GM23338 (cell line): ENCODE data around the gene FAM131A.

Experiments
- CREB1 ChIP-seq: fragments of 250-450 bp; sonication (Bioruptor Pico); IDR thresholded peaks from 2 replicates; pipeline ENCODE4 v1.5.0; 2020; ENCODE audit warnings: low read depth, mild to moderate bottlenecking, moderate library complexity
- CTCF ChIP-seq, 2 experiments: fragments of 200-600 bp in 1 of 2; sonication (generic) in 1 of 2; conservative IDR thresholded peaks; 2 replicates each; pipeline versions ENCODE4 v1.5.1 to v1.6.1; 2016 to 2017; ENCODE audit warnings: antibody characterized with exemption in 2 of 2, low read depth in 2 of 2, mild to moderate bottlenecking in 2 of 2, moderate library complexity in 1 of 2
- REST ChIP-seq: IDR thresholded peaks from one replicate; pipeline ENCODE4 v1.6.1; 2018; ENCODE audit warnings: antibody characterized with exemption; ENCODE audit not compliant: unreplicated experiment

GRCh38 chr3:184372296-184372821, 35.0 kb downstream of the FAM131A start:
- TF ChIP-seq REST (no peak), CTCF (conservative IDR thresholded peaks at IDR 0.05; ENCODE audit: low read depth in 2 of 2) (no peak), CREB1 (CRISPR knock-in tag) (no peak)
